Mammary epithelial cell (primary cell): ENCODE results near the gene RFWD3.

ENCODE experiments used
- CTCF ChIP-seq, 2 donors: IDR thresholded peaks in 1 of 2; conservative IDR thresholded peaks in 1 of 2; 2 replicates each; pipeline ENCODE4 v1.5.1; 2011 to 2012; ENCODE audit warnings: inconsistent platforms in 2 of 2, low read length in 2 of 2, mild to moderate bottlenecking in 2 of 2, control low read depth in 1 of 2, low read depth in 1 of 2; ENCODE audit not compliant: insufficient read depth in 1 of 2; ENCODE audit errors: extremely low read depth in 1 of 2
- EZH2 ChIP-seq: IDR thresholded peaks from 2 replicates; pipeline ENCODE4 v1.6.1; 2012; ENCODE audit warnings: low read length, inconsistent platforms, borderline replicate concordance

- no peak for TF ChIP-seq CTCF (conservative IDR thresholded peaks at IDR 0.05 in 1 of 2, IDR thresholded peaks at IDR 0.05 in 1 of 2; ENCODE audit: extremely low read depth in 1 of 2, insufficient read depth in 1 of 2, low read depth in 1 of 2, low read length in 2 of 2)
- TF ChIP-seq EZH2, result no peak
Observed at GRCh38 chr16:74591876-74592650, 74.6 kb downstream of the RFWD3 start.
